GM10266 (cell line): ENCODE results near the gene GET4.

Experiments
- DNase-seq: peaks from one replicate; pipeline ENCODE4 v3.0.0; 2012; ENCODE audit errors: extremely low spot score
- CTCF ChIP-seq: IDR thresholded peaks from 2 replicates; pipeline ENCODE4 v1.5.1; 2012; ENCODE audit warnings: mild to moderate bottlenecking, low read depth; ENCODE audit not compliant: control insufficient read depth, insufficient read depth; ENCODE audit errors: missing control alignments

The GET4 gene

GRCh38 chr7:884191-885003 is 8.0 kb downstream of the GET4 start:
- no peak for TF ChIP-seq CTCF
- DNase-seq: no peak

- DNase-seq: no peak
- TF ChIP-seq CTCF: no peak
Measured at GRCh38 chr7:885261-885892, 9.0 kb downstream of the GET4 start.

GRCh38 chr7:885893-886625 is 9.7 kb downstream of the GET4 start:
- no peak for DNase-seq
- TF ChIP-seq CTCF: no peak

GRCh38 chr7:886626-887487 is 10.5 kb downstream of the GET4 start:
- TF ChIP-seq CTCF: no peak
- no peak for DNase-seq

- no peak for DNase-seq
Measured at GRCh38 chr7:887488-887820, 11.1 kb downstream of the GET4 start.

More at GRCh38 chr7:887488-887820, 11.1 kb downstream of the GET4 start:
- no peak for TF ChIP-seq CTCF
